ENCODE data around the gene HYAL3. TPM values are rescaled to one million over a fixed set of nuclear protein-coding genes. Genes with fewer than 3 reads are reported as not detected.

The HYAL3 gene
- total and polyA plus RNA-seq, 2 of the 8 experiments (the other 6 are each of a cell fraction or from before 2014, with no cell fraction given): 3.2 to 12.2 TPM

DNA sequence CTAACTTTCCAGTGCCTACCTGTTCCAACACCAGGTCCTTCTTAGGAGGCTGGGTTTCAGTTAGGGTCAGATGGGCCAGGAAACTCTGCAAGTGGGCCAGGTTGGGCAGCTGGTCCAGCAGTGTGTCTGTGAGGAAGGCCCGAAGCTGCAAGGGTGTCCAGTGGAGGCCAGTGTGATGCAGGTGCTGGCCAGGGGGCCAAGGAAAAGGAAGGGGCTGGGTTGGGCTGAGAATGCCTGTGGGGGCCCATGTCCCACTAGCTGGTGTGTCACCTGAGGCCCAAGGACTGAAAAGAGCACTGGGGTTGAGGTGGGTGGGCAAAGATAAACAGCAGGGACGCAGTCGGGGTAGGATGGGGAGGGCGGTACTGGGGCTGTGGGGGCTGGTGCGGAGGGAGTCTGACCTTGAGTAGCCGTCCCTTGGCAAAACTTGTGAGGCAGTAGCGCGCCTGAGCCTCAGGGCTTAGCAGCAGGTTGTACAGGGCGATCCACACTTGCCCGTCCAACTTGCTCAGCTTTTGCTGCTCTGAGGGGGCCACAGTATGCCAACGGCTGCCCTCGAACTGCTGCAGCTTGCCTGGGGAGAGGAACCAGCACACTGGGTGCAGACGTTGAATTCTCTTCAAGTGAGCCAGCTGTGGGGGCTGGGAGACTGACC, 42.9 kb upstream of the HYAL3 start (continued):
- TF ChIP-seq SRF (IDR thresholded peaks at IDR 0.05; ENCODE audit: low read depth, low read length) (no peak), RNF2 (IDR thresholded peaks at IDR 0.05; ENCODE audit: borderline replicate concordance, low read depth, low read length, missing control alignments, poor library complexity, severe bottlenecking) (no peak), JUND (IDR thresholded peaks at IDR 0.05; ENCODE audit: low read length) (no peak), ATF3 (IDR thresholded peaks at IDR 0.05; ENCODE audit: insufficient read depth, low read depth, low read length) (no peak), KDM5A (IDR thresholded peaks at IDR 0.05; ENCODE audit: low read length) (no peak)
- TF ChIP-seq, protein P1, sequence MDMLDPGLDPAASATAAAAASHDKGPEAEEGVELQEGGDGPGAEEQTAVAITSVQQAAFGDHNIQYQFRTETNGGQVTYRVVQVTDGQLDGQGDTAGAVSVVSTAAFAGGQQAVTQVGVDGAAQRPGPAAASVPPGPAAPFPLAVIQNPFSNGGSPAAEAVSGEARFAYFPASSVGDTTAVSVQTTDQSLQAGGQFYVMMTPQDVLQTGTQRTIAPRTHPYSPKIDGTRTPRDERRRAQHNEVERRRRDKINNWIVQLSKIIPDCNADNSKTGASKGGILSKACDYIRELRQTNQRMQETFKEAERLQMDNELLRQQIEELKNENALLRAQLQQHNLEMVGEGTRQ (IDR thresholded peaks at IDR 0.05; ENCODE audit: low read length): no peak

All from H1 (cell line).